ENCODE data around the gene ZNF367. TPM values are rescaled to one million over a fixed set of nuclear protein-coding genes. Genes with fewer than 3 reads are reported as not detected.
"Not testable (repeated sequence)": the region's sequence is repeated elsewhere in the genome, so short reads cannot be mapped to it uniquely, and the experiment has no call there.

The ZNF367 gene
- total RNA-seq, 4 donors from 2014 or later, result 0.15 to 5.1 (median 1.7) TPM

- intact Hi-C loops (cut with DNase I; ENCODE audit: low total_unique reads), result no loop called here
Observed at GRCh38 chr9:96378187-96378586, 40.0 kb downstream of the ZNF367 start.

GRCh38 chr9:96376891-96377874 lies 41.0 kb downstream of the ZNF367 start:
- intact Hi-C loops (cut with DNase I; ENCODE audit: low total_unique reads), result no loop called here
- Histone ChIP-seq H3K27ac (no peak overlapping the region), H3K27me3 (no peaks in the 10 kb centered on the region), H3K9me3 (no peaks in the 10 kb centered on the region), H3K4me1 (peaks cover 4 to 6% of the 10 kb centered on the region in 2 donors), H3K4me3 (no peak overlapping the region), H3K36me3 (no peaks in the 10 kb centered on the region)
- in situ Hi-C loops (cut with MboI; ENCODE audit: low sequenced_read_pairs in 4 of 4), result no loop called here
- ATAC-seq (no peak), DNase-seq (no peak)
- TF ChIP-seq POLR2A (IDR thresholded peaks at IDR 0.05), result no peak
- TF ChIP-seq CTCF (IDR thresholded peaks at IDR 0.05 in 4 of 5, conservative IDR thresholded peaks at IDR 0.05 in 1 of 5), result no peak

More at GRCh38 chr9:96378187-96378586, 40.0 kb downstream of the ZNF367 start:
- TF ChIP-seq CTCF (IDR thresholded peaks at IDR 0.05 in 4 of 5, conservative IDR thresholded peaks at IDR 0.05 in 1 of 5) (no peak), POLR2A (IDR thresholded peaks at IDR 0.05) (no peak)
- in situ Hi-C loops (cut with MboI; ENCODE audit: low sequenced_read_pairs in 4 of 4), result no loop called here
- H3K4me3 ChIP-seq, result no peak overlapping the region
- H3K27ac ChIP-seq, result no peak overlapping the region
- no peaks in the 10 kb centered on the region for H3K9me3 ChIP-seq
- DNase-seq, result no peak
- peaks cover 6 to 12% of the 10 kb centered on the region in 2 donors for H3K4me1 ChIP-seq
- H3K36me3 ChIP-seq, result no peaks in the 10 kb centered on the region
- no peaks in the 10 kb centered on the region for H3K27me3 ChIP-seq
- ATAC-seq, result no peak

- H3K27me3 ChIP-seq; H3K27ac ChIP-seq; DNase-seq; H3K36me3 ChIP-seq; ATAC-seq; H3K4me1 ChIP-seq; H3K4me3 ChIP-seq; intact Hi-C loops (cut with DNase I; ENCODE audit: low total_unique reads); in situ Hi-C loops (cut with MboI; ENCODE audit: low sequenced_read_pairs in 4 of 4); H3K9me3 ChIP-seq: not testable (repeated sequence)
Observed at GRCh38 chr9:96375507-96375906, 42.7 kb downstream of the ZNF367 start.

GRCh38 chr9:96367943-96368342 lies 50.2 kb downstream of the ZNF367 start:
- intact Hi-C loops (cut with DNase I; ENCODE audit: low total_unique reads) (no loop called here), in situ Hi-C loops (cut with MboI; ENCODE audit: low sequenced_read_pairs in 4 of 4) (no loop called here)
- H3K27me3 ChIP-seq, result no peaks in the 10 kb centered on the region
- no peaks in the 10 kb centered on the region for H3K4me1 ChIP-seq
- no peak overlapping the region for H3K4me3 ChIP-seq
- no peak overlapping the region for H3K27ac ChIP-seq
- TF ChIP-seq CTCF (IDR thresholded peaks at IDR 0.05 in 4 of 5, conservative IDR thresholded peaks at IDR 0.05 in 1 of 5) (no peak), POLR2A (IDR thresholded peaks at IDR 0.05) (no peak)
- H3K36me3 ChIP-seq, result peaks cover 0 to 5% of the 10 kb centered on the region in 2 donors
- H3K9me3 ChIP-seq, result no peaks in the 10 kb centered on the region
- DNase-seq (no peak), ATAC-seq (no peak)

DNA sequence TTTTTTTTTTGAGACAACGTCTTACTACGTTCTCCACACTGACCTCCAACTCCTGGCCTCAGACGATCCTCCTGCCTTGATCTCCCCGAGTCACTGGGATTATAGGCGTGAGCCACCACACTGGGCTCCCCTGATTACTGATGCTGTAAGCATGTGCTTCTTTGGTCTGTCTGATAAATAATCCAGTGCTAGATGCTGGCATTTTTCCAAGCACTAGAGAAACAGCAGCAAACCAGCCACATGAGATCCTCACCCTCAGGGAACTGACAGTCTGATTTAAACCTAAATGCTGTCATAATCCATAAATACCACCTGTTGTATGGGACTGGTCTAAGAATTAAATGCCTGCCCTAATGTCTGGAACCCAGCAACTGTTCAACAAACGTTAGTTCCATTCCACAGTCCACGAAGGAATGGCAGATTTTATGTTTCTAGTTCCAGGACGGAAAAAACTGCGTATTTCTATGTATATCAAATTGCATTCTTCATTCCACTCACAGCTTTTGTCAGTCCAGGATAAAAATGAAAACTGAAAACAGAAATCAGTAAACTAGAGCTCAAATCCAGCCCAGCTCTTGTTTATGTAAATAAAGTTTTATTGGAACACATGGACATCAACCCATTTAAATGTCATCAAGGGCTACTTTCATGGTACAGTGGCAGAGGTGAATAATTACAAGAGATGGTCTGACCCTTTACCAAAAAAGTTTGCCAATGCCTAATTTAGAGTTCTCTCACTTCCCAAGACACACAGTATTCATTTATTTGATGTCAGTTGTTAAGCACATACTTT lies 54.8 kb downstream of the ZNF367 start:
- ATAC-seq (no peak), DNase-seq (no peak)
- no peaks in the 10 kb centered on the region for H3K9me3 ChIP-seq
- no peak overlapping the region for H3K4me3 ChIP-seq
- TF ChIP-seq POLR2A (IDR thresholded peaks at IDR 0.05) (no peak), CTCF (IDR thresholded peaks at IDR 0.05 in 4 of 5, conservative IDR thresholded peaks at IDR 0.05 in 1 of 5) (no peak)
- intact Hi-C loops (cut with DNase I; ENCODE audit: low total_unique reads), result no loop called here
- in situ Hi-C loops (cut with MboI; ENCODE audit: low sequenced_read_pairs in 4 of 4), result no loop called here
- H3K27ac ChIP-seq, result no peak overlapping the region
- peaks cover 0 to 5% of the 10 kb centered on the region in 2 donors for H3K36me3 ChIP-seq
- H3K27me3 ChIP-seq, result no peaks in the 10 kb centered on the region
- no peaks in the 10 kb centered on the region for H3K4me1 ChIP-seq

DNA sequence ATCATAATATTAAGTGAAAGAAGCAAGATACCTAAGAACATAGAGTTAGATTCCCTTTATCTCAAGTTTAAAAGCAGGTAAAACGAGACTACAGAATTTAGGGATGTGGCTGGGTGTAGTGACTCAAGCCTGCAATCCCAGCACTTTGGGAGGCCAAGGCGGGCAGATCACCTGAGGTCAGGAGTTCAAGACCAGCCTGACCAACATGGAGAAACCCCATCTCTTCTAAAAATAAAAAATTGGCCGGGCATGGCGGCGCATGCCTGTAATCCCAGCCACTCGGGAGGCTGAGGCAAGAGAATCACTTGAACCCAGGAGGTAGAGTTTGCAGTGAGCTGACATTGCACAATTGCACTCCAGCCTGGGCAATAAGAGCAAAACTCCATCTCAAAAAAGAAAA lies 56.1 kb downstream of the ZNF367 start:
- H3K4me3 ChIP-seq; H3K9me3 ChIP-seq; ATAC-seq; H3K36me3 ChIP-seq; H3K27me3 ChIP-seq; intact Hi-C loops (cut with DNase I; ENCODE audit: low total_unique reads); H3K4me1 ChIP-seq; H3K27ac ChIP-seq; in situ Hi-C loops (cut with MboI; ENCODE audit: low sequenced_read_pairs in 4 of 4); DNase-seq: not testable (repeated sequence)

Data from gastrocnemius medialis (tissue), 4 donors.